ENCODE measurements around the gene BCAS1.

- no peak for TF ChIP-seq CTCF (IDR thresholded peaks at IDR 0.05; ENCODE audit: low read length)
- TF ChIP-seq EZH2 (IDR thresholded peaks at IDR 0.05; ENCODE audit: borderline replicate concordance, low read length) = no peak
Measured at GRCh38 chr20:53963635-53964034, 106.8 kb downstream of the BCAS1 start.
